Measurements from ENCODE around the gene FABP2. TPM values are rescaled to one million over a fixed set of nuclear protein-coding genes. Genes with fewer than 3 reads are reported as not detected.
"Not testable (repeated sequence)": the region's sequence is repeated elsewhere in the genome, so short reads cannot be mapped to it uniquely, and the experiment has no call there.

FABP2 gene
- total RNA-seq, 1 donor from 2014 or later = not detected

DNA sequence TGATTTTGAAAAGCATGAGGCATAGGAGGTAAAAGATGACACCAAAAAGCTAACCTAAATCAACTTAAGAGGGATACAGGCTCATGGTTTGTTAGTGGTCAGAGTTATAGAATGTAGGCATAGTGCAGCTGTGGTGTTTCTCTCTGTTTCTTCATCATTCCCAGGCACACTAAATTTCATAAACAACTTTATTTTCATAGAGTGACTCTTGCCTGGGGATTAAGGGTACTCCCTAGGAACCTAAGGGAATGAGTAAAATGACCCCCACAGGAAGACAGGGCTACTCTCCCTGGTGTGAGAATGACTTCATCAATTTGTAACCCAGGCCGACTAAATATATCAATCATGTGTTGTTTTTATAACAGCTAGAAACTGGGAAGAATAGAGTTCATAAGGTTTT lies 11.1 kb downstream of the FABP2 start:
- DNase-seq = no peak

DNA sequence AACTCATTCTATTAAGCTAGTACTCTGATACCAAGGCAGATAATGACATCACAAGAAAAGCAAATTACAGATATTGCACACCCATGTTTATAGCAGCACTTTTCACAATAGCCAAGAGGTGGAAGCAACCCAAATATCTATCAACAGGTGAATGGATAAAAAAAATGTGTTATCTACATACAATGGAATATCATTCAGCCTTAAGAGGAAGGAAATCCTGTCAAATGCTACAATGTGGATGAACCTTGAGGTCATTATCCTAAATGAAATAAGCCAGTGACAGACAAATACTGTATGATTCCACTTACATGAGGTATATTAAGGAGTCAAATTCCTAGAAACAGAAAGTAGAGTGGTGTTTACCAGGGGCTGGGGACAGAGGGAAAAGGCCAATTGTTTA lies 14.3 kb downstream of the FABP2 start:
- no peak for DNase-seq

DNA sequence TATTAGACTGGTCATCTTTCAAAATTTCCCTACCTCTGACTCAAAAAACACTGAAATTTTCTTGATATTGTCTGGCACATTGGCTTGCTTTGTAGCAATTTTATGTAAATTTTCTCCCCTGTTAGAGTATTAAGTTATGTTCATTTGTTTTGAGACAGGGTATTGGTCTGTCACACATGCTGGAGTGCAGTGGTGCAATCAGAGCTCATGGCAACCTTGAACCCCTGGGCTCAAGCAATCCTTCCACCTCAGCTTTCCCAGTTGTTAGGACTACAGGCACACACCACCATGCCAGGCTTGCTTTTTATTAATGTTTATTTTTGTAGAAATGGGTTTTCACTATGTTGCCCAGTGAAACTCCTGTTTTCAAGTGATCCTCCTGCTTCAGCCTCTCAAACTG lies 17.5 kb downstream of the FABP2 start:
- no peak for DNase-seq

DNA sequence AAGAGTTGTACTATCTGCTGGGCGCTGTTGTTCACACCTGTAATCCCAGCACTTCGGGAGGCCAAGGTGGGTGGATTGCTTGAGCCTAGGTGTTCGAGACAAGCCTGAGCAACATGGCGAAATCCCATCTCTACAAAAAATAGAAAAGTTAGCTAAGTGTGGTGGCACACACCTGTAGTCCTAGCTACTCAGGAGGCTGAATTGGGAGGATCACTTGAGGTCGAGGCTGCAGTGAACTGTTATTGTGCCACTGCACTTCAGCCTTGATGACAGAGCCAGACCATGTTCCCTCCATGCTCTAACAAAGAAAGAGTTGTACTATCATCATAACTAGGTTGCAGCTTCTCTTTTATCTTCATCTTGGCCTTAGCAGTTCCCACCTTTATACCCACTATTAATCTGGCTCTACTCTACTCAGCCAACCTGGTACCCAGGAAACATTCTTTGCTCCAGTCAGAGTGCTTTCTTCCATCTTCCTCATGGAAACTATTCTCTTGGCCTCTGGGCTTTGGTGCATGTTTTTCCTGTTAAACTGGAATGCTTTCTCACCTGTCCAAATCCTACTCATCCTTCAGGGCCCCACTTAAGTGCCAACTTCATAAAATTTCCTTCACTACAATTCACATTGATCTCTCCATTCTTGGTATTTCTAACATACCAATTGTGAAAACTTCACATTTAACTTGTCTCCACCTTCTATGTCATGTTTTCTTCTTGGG lies 18.2 kb downstream of the FABP2 start:
- DNase-seq = no peak

DNA sequence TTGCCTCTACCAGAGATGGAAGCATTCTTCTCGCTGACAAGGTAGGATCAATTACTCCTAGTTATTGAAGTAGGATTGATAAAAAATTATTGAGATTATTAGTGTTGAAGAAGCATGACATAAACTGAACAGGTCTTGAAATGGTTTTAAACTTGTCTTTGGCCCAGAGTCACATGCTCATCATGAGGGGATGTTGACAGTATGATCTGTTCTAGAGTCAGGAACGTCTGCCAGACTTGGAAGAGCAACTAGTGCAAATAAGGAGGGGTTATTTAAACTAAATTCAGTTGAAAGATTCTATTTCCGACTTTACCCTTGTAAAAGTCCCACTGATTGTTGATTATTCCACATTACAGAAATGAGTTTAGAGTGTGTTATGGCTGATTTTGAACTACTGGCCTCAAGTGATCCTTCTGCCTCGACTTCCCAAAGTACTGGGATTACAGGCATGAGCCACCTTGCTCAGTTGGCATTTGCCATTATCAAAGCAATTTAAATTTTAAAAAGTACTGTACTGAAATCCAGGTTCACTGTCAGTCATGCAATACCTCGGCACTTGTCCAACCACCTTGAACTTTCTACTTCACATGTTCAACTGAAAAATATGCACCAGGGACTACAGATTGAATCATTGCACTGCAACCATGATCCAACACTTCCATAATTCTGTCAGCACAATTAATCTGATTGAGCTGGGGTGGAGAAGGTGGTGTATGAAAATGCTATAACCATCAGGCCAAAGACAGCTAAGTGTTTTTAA lies 19.7 kb downstream of the FABP2 start:
- no peak for DNase-seq

DNA sequence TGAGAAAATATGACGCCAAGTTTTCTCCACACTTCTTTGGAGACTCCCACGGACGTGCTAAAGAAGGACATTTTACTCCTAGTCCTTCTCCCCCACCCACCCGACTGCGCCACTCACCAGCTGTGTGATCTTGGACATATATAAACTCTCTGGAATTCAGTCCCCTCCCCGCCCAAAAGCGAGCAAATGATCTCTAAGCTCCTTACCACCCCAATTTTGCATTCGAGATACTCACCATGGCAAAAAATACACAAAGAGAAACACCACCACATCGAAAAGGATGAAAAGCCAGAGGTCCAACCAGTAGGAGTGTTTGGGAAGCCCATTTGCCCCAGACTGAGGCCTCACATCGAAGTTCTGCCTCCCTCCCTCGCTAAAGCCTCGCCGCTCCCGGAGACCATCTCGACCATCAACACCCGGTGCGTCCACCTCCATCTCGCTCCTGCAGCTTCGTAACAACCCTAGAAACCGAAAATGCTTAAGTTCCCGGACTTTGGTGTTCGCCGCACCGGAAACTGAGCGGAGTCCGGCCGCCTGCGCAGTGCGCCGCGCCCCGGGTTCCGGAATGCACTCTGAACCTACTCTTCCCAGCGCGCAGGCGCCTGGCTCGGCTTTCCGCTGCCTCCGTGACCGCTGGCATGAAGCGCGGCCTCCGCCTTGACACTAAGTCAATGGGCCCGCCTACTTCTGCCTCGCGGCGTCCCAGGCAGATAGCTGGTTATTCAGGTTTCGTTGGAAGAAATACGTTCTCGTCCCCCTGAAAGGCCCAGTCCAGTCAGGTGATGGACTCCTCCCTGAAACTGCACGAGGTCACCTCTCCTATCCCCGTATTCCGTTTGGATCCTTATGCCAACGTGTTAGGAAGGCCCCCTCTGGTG lies 21.6 kb downstream of the FABP2 start:
- no peak for DNase-seq

DNA sequence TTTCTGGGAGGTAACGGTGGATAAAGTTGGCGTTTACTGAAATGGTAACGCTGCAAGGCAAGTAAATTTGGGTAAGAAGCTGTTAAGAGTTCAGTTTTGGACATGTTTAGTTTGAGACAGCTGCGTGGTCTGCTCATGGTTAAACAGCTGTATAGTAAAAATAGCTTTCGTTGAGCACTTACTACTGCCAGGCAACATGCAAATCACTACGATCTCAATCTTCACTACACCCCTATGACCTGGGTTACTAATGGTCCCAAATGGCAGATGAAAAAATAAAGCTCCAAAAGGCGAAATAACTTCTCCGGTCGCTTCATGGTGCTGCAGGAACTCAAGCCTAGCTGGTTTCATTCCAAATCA lies 22.2 kb downstream of the FABP2 start:
- no peak for DNase-seq

DNA sequence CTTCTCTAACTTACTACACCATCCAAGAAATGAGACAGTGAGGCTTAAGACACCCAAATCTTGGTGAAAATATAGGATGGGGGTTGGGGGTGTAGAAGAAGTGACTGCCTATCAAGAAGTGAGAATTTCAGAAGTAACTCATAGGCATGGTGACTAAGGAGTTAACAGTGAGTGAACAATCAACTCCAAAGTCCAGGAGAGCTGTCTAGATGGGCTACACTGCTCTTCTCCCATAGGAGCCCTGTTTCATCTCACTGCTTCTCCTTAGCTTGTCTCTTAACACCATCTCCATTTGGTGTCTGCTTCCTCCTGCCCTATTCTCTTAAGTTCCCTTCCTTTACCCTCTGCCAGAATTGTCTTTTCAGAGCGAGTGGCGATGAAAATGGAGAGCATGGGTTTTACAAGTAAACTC lies 22.7 kb downstream of the FABP2 start:
- DNase-seq = no peak

DNA sequence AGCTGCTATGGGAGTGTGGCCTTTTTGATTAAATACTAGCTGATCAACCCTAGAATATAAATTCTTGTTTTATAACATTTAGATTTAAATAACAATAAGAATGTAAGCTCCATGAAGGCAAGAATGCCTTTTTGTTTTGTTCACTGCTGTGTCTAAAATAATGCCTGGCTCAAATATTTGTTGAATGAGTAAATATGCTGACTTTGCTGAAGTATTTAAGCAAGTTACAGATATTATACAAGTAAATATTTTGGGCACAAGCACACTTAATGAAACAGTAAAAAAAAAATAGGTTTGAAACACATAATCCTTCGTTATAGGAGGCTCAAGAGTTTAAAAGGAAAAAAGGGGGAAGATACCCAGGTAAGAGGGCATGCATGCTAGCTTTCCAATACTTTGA lies 24.1 kb downstream of the FABP2 start:
- no peak for DNase-seq

DNA sequence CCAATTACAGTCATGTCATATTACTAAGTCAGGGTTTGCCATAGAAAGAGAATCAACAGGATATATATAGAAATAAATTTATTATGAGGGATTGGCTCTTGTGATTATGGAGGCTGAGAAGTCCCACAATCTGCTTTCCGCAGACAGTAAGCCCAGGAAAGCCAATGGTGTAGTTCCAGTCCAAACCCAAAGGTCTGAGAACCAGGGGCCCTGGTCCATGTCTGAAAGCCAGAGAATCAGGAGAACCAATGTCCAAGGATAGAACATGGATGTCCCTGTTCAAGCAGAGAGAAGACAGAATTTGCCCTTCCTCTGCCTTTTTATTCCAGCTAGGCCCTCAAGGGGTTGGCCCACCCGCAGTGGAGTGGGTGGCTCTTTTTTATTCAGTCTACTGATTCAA lies 25.6 kb downstream of the FABP2 start:
- DNase-seq = no peak

DNA sequence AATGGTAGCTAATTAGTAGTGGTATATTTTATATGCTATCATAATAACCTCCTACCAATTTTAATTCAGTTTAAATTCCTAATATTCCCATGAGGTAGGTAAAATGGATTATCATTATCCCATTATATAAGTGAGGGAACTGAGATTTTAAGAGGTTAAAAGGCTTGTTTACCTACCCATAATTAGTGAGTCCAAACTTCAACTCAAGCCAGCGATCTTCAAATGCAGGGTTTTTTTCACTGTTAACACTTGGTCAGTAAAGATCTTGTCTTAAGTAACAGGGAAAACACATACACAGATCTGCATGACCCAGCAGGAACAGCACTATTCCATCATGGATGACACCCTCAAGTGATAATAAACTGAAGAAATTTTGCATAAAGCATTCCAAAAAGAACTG lies 31.3 kb downstream of the FABP2 start:
- no peak for DNase-seq

DNA sequence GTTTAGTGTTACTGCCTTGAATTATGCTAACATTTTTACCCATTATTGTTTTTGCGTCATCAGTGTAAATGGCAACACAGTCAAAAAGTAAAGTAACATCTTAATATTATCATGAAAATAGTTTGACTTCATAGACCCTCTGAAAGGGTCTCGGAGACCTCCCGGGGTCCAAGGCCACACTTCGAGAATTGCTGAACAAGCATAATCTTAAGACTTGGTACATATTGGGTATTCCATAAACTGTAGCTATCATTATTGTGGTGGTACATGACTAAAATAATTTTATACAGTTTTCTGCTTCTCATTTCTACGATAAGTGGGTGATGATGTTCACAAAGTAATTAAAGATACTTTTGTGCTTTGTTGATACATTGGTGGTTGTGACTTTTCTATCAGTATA lies 32.6 kb downstream of the FABP2 start:
- DNase-seq = no peak

DNA sequence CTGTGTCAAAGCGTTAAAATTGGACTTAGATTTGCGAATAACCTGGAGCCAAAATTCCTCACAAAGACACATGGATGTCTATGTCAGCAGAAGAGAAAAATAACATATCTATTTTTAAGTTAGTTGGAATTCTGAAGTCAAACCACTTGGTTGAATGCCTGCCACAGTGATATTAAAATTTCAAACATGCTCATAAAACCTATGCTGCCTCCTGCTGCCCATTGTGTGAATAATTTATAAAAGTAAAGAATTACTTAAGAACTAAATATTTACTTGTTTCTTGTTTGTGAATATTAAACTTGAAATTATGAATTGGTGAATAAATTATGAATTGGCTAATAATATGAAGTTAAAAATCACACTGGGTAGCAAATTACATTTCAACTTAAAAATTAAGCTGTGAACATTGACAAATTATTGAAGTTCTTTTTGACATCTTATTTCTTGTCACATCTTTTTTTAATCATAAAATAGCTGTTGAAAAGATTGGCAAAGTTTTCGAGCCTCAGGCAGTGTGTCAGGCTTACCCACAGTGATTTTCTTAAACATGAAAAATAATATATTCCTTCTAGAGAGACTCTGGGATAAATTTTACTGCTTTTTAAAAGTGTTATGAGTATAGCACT lies 35.4 kb downstream of the FABP2 start:
- DNase-seq = no peak

DNA sequence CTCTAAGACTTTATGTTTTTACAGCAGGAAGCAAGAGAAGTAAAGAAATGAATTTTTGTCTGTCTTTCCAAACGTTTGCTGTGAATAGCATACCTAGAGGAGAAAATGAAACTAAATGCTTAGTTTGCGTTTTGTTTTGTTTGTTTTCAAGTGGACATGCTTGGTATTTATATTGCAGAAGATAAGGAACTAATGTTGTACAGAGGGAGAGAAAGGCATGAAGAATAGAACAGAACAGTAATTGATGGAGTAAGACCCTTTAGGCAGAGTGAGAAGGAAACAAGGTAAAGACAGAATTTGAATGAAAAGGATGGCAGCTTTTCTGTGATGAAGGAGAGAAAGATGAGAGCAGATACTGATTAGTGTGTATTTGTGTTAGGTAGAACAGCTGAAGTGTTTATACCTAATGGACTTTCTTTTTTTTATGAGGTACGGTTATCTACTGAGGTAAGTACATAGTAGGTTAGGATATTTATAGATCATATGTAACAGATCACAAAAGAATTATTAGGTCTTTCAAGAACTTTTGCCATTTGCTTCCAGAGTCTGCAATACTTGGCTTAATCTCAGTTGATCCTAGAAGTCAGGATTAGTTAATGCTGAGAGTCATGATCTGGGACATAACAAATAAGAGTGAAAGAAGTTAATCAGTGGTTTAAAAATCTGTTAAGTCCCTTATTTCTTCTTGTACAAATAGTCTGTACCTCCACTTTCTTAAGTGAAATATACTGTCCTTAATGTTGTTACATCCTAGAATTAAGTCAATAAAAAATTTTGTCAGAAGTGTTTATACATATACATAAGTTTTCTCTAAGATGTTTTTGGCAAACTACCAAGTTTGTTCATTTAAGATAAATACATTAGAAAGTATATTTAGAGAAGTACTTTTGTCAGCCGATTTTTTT lies 36.8 kb downstream of the FABP2 start:
- no peak for DNase-seq

DNA sequence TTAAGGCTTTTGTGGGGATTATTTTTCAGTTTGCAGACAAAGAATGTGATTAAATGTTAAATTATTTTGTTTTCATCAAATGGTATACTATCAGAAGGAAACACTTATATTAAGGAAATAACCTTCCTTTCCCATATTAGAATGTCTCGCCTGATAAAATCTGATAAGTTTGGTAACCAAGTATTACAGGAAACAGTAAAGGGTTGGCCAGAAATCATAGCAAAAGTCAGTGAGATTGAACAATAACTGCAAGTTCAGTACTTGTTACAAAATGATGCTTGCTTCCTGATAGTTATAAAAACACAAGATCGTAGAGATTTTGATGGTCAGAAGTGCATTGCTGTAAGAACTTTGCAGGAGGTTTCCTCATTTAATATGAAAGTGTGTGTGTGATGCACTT lies 40.5 kb downstream of the FABP2 start:
- DNase-seq = no peak

DNA sequence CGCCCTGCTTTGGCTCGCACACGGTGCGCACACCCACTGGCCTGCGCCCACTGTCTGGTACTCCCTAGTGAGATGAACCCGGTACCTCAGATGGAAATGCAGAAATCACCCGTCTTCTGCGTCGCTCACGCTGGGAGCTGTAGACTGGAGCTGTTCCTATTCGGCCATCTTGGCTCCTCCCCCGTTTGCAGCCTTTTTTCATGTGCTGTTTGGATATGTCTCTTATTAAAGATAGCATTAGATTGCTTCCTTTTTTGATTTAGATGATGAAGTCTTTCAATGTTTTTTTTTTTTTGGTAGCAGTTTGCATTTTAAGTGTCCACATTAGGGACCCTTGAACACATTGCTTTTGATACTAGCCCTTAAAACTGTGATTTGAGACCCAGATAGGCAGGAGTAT lies 42.0 kb downstream of the FABP2 start:
- DNase-seq = not testable (repeated sequence)

DNA sequence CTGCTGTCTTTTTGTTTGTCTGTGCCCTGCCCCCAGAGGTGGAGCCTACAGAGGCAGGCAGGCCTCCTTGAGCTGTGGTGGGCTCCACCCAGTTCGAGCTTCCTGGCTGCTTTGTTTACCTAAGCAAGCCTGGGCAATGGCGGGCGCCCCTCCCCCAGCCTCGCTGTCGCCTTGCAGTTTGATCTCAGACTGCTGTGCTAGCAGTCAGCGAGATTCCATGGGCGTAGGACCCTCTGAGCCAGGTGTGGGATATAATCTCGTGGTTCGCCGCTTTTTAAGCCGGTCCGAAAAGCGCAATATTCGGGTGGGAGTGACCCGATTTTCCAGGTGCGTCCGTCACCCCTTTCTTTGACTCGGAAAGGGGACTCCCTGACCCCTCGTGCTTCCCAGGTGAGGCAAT lies 42.4 kb downstream of the FABP2 start:
- DNase-seq = not testable (repeated sequence)

DNA sequence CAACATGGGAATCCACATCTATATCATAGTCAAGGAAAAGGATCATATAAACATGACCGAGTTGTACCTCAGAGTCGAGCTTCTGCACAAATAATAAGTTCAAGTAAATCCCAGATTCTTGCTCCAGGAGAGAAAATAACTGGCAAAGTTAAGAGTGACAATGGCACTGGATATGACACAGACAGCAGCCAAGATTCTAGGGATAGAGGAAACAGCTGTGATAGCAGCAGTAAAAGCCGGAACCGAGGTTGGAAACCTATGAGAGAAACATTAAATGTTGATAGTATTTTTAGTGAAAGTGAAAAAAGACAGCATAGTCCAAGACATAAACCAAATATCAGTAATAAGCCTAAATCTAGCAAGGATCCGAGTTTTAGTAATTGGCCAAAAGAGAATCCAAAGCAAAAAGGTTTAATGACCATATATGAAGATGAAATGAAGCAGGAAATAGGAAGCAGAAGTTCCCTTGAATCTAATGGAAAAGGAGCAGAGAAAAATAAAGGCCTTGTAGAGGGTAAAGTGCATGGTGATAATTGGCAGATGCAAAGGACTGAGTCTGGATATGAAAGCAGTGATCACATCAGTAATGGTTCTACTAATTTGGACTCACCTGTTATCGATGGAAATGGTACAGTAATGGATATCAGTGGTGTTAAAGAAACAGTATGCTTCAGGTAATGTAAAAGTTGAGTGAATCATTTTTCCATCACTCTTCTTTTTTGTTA lies 50.4 kb downstream of the FABP2 start:
- no peak for DNase-seq

DNA sequence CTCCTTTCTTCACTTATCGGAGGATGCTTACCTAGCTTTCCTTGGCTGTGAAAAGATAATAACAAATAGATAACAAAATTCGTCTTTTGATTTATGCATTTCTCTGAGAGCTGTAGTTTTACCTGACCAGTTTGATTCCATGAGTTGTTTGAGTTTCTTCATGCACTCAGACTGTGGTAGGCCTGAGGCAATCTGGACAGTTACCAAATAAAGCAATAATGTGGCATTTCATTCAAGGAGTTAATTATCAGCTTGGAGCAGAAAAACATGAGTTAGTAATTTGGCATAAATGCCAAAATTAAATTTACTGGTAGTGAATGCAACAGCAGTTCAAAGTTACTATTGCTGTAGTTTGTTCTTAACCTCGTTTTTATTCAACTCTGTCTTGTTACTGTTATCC lies 53.5 kb downstream of the FABP2 start:
- no peak for DNase-seq
